ENCODE measurements around the gene DES. TPM values are rescaled to one million over a fixed set of nuclear protein-coding genes. Genes with fewer than 3 reads are reported as not detected.

Gene DES
- total and polyA plus RNA-seq, 9 of the 15 experiments (the other 6 are each of a cell fraction or from before 2014, with no cell fraction given), result 2.5 to 58.9 (median 21.9) TPM

GRCh38 chr2:219387306-219388120 is 30.7 kb upstream of the DES start, which contains the start of gene DNPEP (continued):
- no peak for TF ChIP-seq FOXP4 (CRISPR knock-in tag; IDR thresholded peaks at IDR 0.05; ENCODE audit: borderline replicate concordance)
- TF ChIP-seq RB1 (IDR thresholded peaks at IDR 0.05; ENCODE audit: low read depth), result no peak
- TF ChIP-seq ZNF3 (CRISPR knock-in tag; IDR thresholded peaks at IDR 0.05), result no peak
- TF ChIP-seq TAF7 (tag; IDR thresholded peaks at IDR 0.05), result no peak
- no peak for TF ChIP-seq RUNX1 (IDR thresholded peaks at IDR 0.05; ENCODE audit: low read depth)
- TF ChIP-seq TAF9B (IDR thresholded peaks at IDR 0.05; ENCODE audit: partially characterized antibody), result peak; percentile 30
- no peak for TF ChIP-seq E2F1 (CRISPR knock-in tag; IDR thresholded peaks at IDR 0.05)
- no peak for TF ChIP-seq RBM14 (IDR thresholded peaks at IDR 0.05; ENCODE audit: borderline replicate concordance, insufficient read depth, low read depth, low read length)
- TF ChIP-seq EZH2 (IDR thresholded peaks at IDR 0.05; ENCODE audit: borderline replicate concordance, low read depth, low read length), result no peak
- TF ChIP-seq ZNF124 (CRISPR knock-in tag; IDR thresholded peaks at IDR 0.05), result no peak
- TF ChIP-seq ZBTB49 (CRISPR knock-in tag; IDR thresholded peaks at IDR 0.05; ENCODE audit: borderline replicate concordance), result no peak
- peak; percentile 77; the same call in 1 of the 2 replicates for TF ChIP-seq EP400 (IDR thresholded peaks at IDR 0.05)
- TF ChIP-seq TCF7L2 (IDR thresholded peaks at IDR 0.05; ENCODE audit: low read depth, low read length), result no peak
- TF ChIP-seq LCOR (CRISPR knock-in tag; IDR thresholded peaks at IDR 0.05), result no peak
- TF ChIP-seq SAP30 (IDR thresholded peaks at IDR 0.05; ENCODE audit: borderline replicate concordance, insufficient read depth, low read depth, low read length, poor library complexity, severe bottlenecking), result peak; percentile 23
- TF ChIP-seq PHF21A (IDR thresholded peaks at IDR 0.05; ENCODE audit: borderline replicate concordance, low read depth), result no peak
- TF ChIP-seq NR1H2 (CRISPR knock-in tag; IDR thresholded peaks at IDR 0.05), result no peak
- TF ChIP-seq ZNF263 (CRISPR knock-in tag; IDR thresholded peaks at IDR 0.05; ENCODE audit: borderline replicate concordance), result 0 out of 2 replicates have a peak, but pooled peaks have one; percentile 32
- TF ChIP-seq L3MBTL2 (IDR thresholded peaks at IDR 0.05), result peak; percentile 36; the same call in 1 of the 2 replicates
- TF ChIP-seq SRSF3 (IDR thresholded peaks at IDR 0.05; ENCODE audit: insufficient read depth, low read length), result no peak
- TF ChIP-seq ZBTB17 (CRISPR knock-in tag; IDR thresholded peaks at IDR 0.05), result no peak

Measured in K562 (cell line).